ENCODE measurements around the gene TLCD4.

DNA sequence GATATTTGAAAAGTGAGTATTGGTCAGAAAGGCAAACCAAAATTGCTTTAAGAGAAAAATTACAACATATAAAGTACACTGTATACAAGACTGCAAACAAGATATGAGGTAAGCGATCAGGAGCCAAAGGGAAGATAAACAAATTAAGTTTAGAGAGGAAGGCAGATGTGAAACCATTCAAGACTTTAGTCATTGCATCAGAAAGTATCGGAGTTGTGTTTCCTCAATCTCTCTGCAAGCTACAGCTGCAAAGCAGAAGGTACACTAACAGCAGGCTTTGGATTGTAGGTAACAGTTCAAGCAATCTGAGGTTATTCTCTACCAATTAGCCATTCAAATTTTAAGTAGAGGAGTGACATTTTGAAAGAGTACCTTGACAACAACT, 21.3 kb upstream of the TLCD4 start:
- TF ChIP-seq, protein P1, sequence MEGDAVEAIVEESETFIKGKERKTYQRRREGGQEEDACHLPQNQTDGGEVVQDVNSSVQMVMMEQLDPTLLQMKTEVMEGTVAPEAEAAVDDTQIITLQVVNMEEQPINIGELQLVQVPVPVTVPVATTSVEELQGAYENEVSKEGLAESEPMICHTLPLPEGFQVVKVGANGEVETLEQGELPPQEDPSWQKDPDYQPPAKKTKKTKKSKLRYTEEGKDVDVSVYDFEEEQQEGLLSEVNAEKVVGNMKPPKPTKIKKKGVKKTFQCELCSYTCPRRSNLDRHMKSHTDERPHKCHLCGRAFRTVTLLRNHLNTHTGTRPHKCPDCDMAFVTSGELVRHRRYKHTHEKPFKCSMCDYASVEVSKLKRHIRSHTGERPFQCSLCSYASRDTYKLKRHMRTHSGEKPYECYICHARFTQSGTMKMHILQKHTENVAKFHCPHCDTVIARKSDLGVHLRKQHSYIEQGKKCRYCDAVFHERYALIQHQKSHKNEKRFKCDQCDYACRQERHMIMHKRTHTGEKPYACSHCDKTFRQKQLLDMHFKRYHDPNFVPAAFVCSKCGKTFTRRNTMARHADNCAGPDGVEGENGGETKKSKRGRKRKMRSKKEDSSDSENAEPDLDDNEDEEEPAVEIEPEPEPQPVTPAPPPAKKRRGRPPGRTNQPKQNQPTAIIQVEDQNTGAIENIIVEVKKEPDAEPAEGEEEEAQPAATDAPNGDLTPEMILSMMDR (IDR thresholded peaks at IDR 0.05), result no peak
- TF ChIP-seq EZH2 (IDR thresholded peaks at IDR 0.05), result no peak
- TF ChIP-seq EZH2phosphoT487 (IDR thresholded peaks at IDR 0.05), result no peak
